SKM-1 (cell line): Measurements from ENCODE around the gene PACSIN3.

Source experiments
- DNase-seq: peaks from one replicate; lab custom pipeline; 2025; ENCODE audit not compliant: unreplicated experiment; lab: John Stamatoyannopoulos, UW

Gene PACSIN3

GRCh38 chr11:47177229-47177845 is 8.9 kb downstream of the PACSIN3 start:
- DNase-seq: peak; percentile 34

- DNase-seq: peak; percentile 86
Measured at GRCh38 chr11:47176328-47177228, 9.7 kb downstream of the PACSIN3 start, which contains the start of gene ARFGAP2. Gene ARFGAP2 (minus strand): TSS chr11:47176879. CDS start chr11:47176853, 26 bp downstream.

- peak; percentile 27 for DNase-seq
Measured at GRCh38 chr11:47175746-47176327, 10.4 kb downstream of the PACSIN3 start.

DNA sequence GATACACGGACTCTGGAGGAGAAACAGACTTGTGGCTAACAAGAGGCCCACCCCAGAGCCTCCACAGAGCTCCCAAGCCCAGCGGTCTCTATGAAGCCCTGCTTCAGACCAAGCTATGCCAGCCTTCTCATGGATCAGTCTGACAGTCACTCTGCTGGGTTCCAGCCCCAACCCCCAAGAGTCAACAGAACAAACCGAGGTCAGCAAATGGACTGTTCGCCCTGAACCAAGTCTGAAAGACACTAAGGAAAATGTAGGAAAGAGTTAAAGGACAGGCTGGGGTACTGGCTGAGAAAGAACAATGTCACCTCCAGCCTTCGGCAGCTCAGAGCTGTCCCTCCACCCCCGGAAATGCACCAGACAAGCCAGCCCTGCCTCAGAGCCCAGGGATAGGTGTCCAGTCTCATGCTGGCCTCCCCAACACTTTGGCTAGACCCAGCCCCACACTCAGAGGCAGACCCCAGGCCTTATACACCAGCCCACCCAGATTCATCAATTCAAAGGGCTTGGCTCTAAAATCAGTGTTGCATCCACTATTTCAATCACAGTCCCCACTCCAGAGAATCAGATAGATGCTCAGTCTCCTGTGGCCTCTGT is 13.4 kb downstream of the PACSIN3 start:
- DNase-seq: no peak

DNA sequence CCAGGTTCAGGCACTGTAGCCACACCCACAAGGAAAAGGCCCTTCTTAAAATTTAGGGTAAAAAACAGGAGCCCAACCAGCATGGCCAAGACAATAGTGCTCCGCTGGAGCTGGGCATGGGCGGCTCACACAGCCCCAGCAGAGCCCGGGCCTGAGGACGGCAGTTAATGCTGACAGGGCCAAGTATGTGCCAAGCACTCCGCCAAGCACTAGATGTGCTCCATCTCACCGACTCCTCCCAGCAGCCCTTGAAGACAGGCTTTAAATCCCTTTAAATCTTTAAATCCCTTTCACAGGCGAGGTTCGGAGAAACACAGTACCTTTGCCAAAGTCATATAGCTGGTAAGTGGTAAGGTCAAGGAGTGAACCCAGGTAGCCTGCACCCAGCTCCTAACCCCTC is 14.4 kb downstream of the PACSIN3 start:
- no peak for DNase-seq

GRCh38 chr11:47171061-47171838 is 15.0 kb downstream of the PACSIN3 start:
- DNase-seq: no peak

- no peak for DNase-seq
Measured at GRCh38 chr11:47166368-47166767, 19.9 kb downstream of the PACSIN3 start.

GRCh38 chr11:47165253-47165840 is 20.9 kb downstream of the PACSIN3 start:
- no peak for DNase-seq

- DNase-seq: no peak
Measured at GRCh38 chr11:47164321-47164720, 21.9 kb downstream of the PACSIN3 start.

GRCh38 chr11:47163898-47164297 is 22.3 kb downstream of the PACSIN3 start:
- no peak for DNase-seq

DNA sequence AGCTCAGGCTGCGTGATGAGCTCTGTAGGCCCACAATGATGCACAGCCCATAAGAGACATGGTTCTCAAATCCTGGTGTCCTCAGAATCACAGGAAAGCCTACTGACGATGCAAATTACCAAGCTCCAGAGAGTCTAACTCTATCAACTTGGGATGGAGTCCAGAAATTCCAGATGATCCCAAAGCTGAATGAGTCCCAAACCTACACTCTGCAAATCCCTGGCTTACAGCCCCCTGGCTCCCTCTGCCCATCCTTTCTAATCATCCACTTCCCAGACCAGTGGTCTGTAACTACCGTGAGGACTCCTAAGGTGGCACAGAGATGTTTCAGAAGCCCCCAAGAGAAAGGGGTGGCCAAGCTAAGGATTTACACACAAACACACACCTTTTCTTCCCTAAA is 23.0 kb downstream of the PACSIN3 start:
- no peak for DNase-seq

DNA sequence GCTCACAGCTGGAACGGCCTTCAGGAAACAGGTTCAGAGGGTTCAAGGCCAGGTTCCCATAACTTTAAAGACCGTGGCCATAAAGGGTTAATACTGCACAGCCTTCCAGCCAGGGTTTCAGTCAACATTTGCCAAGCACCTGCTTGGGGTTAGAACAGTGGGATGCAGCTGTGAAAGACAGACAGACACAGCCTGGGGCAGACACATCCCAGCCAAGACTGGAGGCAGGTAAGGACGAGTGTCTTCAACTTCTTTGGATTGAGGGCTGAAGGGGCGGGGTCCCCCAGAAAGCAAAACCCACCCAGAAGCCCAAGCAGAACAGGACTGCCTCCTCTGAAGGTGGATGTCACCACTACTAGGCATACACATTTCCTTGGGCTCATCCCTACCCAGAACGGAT is 23.8 kb downstream of the PACSIN3 start:
- no peak for DNase-seq

GRCh38 chr11:47161890-47162289 is 24.3 kb downstream of the PACSIN3 start:
- no peak for DNase-seq

GRCh38 chr11:47161134-47161854 is 24.9 kb downstream of the PACSIN3 start:
- peak; percentile 64 for DNase-seq

GRCh38 chr11:47160753-47161133 is 25.5 kb downstream of the PACSIN3 start:
- DNase-seq: no peak

GRCh38 chr11:47158242-47158641 is 28.0 kb downstream of the PACSIN3 start:
- no peak for DNase-seq

DNA sequence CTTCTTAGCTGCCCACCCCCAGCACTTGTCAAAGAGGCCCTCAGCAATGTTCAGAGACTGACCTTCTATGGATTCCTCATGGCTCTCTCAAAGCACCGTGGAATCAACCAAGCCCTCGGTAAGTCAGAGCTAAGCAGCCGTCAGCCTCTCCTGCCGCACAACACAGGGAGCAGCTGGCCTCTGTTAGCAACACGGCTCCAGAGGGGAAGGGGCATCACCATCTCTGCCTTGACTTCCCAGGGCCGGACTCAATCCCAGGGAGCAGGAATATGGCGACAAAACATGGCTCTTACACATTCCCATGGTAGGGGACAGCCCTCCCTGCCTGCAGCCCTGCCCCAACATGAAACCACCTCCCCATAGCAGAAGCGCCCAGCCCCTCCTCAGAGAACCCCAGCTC is 28.4 kb downstream of the PACSIN3 start:
- DNase-seq: no peak

DNA sequence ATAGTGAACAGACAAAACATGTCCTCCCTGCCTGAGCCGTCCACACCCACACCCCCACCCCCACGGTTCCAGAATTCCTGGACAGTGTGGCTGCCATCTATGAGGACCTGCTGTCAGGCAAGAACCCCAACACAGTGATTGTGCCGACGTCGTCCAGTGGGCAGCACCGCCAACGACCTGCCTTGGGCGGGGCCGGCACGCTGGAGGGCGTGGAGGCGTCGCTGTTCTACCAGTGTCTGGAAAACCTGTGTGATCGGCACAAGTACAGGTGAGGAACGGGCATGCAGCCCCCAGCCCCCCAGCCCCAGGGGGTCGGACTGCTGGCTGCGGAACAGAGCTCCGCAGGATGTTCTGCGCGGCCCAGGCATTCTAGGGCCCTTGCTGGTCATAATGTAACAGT is 29.3 kb downstream of the PACSIN3 start:
- no peak for DNase-seq

DNA sequence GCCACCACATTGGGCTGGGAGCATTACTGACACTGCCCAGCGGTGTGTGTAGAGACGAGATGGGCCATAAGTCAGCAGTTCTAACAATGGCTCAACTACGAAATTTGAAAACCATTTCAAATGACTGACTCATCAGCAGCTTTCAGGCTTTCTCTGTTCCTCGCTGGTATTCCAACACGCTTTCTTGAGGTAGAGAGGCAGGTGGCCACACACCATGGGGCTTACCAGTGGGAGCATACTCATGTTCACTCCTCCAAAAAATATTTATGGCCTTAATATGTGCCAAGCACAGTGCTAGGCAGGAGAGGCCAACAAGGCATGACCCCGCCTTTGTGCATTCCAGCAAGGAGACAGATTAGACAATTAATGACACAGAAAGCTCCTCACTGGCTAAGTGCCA is 29.9 kb downstream of the PACSIN3 start:
- no peak for DNase-seq

- DNase-seq: no peak
Measured at GRCh38 chr11:47155879-47156278, 30.4 kb downstream of the PACSIN3 start.
